Mucosa of descending colon (tissue), 3 donors: Measurements from ENCODE around the gene NHP2. TPM values are rescaled to one million over a fixed set of nuclear protein-coding genes. Genes with fewer than 3 reads are reported as not detected.

Experiments used
- ATAC-seq: fragments of 200-7000 bp; cut with Tn5 transposase; one replicate; pipeline ENCODE4 v1.9.1; 2020; ENCODE audit warnings: mild to moderate bottlenecking, moderate library complexity
- DNase-seq, 3 donors: peaks; one replicate each; pipeline ENCODE4 v3.0.0-alpha.2; 2020
- H3K36me3 ChIP-seq: fragments of 200-600 bp; one replicate; pipeline ENCODE4 v1.8.0; 2021; ENCODE audit warnings: low read depth, mild to moderate bottlenecking
- H3K4me1 ChIP-seq: fragments of 200-600 bp; one replicate; pipeline ENCODE4 v1.8.0; 2021; ENCODE audit warnings: low read depth, mild to moderate bottlenecking
- H3K4me3 ChIP-seq: fragments of 200-600 bp; one replicate; pipeline ENCODE4 v1.8.0; 2021; ENCODE audit warnings: mild to moderate bottlenecking
- H3K9me3 ChIP-seq: fragments of 200-600 bp; one replicate; pipeline ENCODE4 v1.8.0; 2021; ENCODE audit warnings: mild to moderate bottlenecking
- intact Hi-C, 2 donors: fragments of 100-400 bp; cut with DNase I in 1 of 2; cut with micrococcal nuclease in 1 of 2; formaldehyde crosslinking; loops; one replicate each; pipeline versions ENCODE4 v1.11.0 to v1.11.1; 2022; cut with DNase I, micrococcal nuclease
- total RNA-seq, 3 donors: library from RNA; stranded (reverse); fragmentation: NEBNext Ultra II Directional in 2 of 3; extraction: Animal tissue kit (Norgen Biotek cat#: 25700) in 2 of 3; gene quantifications; one replicate each; pipeline versions ENCODE4 v1.2.1 to v1.2.4, GENCODE V29; 2021 to 2023
- TF ChIP-seq, protein P1 (sequence below): fragments of 200-600 bp; IDR thresholded peaks from one replicate; pipeline ENCODE4 v1.8.0; 2022; ENCODE audit warnings: antibody characterized with exemption, mild to moderate bottlenecking
- donor health status: DM: no; HTN: no; CAD: no; lungs with moderate emphysema.
- donor health status: DM: no; HTN: no; CAD: no.
- donor health status: DM: no; HTN: yes; CAD: no.

The NHP2 gene
- total RNA-seq, 3 donors from 2014 or later = 64.8 to 90.2 (median 68.5) TPM

GRCh38 chr5:178155065-178155464 is 1.4 kb upstream of the NHP2 start:
- TF ChIP-seq, protein P1, sequence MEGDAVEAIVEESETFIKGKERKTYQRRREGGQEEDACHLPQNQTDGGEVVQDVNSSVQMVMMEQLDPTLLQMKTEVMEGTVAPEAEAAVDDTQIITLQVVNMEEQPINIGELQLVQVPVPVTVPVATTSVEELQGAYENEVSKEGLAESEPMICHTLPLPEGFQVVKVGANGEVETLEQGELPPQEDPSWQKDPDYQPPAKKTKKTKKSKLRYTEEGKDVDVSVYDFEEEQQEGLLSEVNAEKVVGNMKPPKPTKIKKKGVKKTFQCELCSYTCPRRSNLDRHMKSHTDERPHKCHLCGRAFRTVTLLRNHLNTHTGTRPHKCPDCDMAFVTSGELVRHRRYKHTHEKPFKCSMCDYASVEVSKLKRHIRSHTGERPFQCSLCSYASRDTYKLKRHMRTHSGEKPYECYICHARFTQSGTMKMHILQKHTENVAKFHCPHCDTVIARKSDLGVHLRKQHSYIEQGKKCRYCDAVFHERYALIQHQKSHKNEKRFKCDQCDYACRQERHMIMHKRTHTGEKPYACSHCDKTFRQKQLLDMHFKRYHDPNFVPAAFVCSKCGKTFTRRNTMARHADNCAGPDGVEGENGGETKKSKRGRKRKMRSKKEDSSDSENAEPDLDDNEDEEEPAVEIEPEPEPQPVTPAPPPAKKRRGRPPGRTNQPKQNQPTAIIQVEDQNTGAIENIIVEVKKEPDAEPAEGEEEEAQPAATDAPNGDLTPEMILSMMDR = no peak
- ATAC-seq = no peak
- peaks cover 15% of the 10 kb centered on the region for H3K4me1 ChIP-seq
- H3K4me3 ChIP-seq = no peak overlapping the region
- no peaks in the 10 kb centered on the region for H3K9me3 ChIP-seq
- DNase-seq = no peak
- H3K36me3 ChIP-seq = no peaks in the 10 kb centered on the region
- intact Hi-C loops = no loop called here

DNA sequence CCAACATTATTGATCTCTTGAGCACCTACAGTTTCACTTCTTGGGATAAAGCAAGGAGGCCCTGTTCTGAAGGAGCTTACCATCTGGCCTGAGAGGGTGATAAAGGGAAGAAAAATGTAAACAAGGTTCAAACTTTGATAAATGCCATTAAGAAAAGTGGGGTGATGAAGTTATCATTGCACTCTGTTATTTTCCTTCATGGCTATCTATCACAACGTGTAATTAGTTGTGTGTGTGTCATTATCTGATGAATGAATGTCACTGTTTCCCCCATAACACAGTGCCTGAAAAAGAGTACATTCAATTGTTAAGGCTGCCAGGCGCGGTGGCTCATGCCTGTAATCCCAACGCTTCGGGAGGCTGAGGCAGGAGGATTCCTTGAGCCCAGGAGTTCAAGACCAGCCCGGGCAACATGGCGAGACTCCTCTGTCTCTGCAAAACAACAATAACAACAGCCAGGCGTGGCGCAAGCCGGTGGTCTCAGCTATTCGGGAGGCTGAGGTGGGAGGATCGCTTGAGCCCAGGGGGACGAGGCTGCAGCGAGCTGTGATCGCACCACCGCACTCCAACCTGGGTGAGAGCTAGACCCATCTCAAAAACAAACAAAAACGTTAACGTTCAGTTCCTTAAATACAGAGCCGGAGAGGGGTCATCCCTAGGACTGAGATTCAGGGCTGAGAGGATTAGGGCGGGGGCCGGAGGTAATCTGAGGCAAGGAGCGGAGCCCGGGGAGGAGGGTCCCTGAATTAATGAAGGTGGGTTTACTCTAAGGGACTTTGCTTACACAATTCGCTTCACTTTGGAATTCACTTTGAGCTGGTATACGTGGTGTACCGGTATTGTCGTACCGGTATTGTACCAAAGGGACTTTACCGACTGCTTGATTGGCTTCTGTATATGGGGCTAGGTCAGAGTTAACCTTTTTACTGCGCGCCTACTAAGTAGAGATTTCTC is 917 bp downstream of the NHP2 start:
- H3K4me1 ChIP-seq = peaks cover 15% of the 10 kb centered on the region
- peak overlapping the region; percentile 47 for H3K4me3 ChIP-seq
- no peak for ATAC-seq
- H3K36me3 ChIP-seq = peaks cover 8% of the 10 kb centered on the region
- no peaks in the 10 kb centered on the region for H3K9me3 ChIP-seq
- intact Hi-C loops = no loop called here
- no peak for DNase-seq
- TF ChIP-seq, protein P1 = no peak

DNA sequence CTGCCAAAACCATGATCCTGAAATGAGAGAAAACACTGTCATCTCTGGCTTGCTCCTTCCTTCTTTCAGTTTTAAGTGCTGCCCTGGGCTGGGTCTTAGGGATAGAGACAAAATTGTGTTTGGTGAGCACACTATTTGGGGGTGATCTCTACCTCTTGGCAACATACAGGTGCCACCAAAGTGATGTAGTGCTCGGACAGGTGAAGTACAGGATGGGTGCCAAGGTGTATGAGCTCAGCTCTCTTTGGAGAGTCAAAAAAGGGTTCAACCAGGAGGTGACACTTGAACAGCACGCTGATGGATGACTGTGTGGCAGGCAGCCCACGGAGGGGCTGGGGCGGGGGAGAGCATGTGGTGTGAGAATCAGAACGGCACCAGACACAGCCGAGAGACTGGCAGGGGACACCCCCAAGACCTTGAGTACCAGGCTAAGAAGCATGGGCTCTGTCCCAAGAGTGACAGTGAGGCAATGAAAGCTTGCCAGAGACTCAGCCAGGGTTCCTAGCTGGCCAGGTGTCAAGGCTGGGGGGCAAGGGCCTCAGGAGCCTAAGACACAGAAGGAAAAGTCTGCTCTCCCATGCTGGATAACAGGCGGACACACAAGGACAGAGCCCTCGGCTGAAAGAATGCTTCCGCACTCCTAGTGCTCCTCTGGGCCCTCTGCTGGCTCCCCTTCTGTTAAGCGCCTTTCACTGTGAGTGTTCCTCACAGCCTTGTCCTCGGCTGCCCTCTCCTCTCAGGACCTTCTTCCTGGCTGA is 2.5 kb downstream of the NHP2 start:
- Histone ChIP-seq H3K36me3 (peaks cover 8% of the 10 kb centered on the region), H3K4me3 (no peak overlapping the region), H3K9me3 (no peaks in the 10 kb centered on the region), H3K4me1 (peaks cover 15% of the 10 kb centered on the region)
- no peak for DNase-seq
- ATAC-seq = no peak
- TF ChIP-seq, protein P1 = no peak
- intact Hi-C loops = no loop called here

DNA sequence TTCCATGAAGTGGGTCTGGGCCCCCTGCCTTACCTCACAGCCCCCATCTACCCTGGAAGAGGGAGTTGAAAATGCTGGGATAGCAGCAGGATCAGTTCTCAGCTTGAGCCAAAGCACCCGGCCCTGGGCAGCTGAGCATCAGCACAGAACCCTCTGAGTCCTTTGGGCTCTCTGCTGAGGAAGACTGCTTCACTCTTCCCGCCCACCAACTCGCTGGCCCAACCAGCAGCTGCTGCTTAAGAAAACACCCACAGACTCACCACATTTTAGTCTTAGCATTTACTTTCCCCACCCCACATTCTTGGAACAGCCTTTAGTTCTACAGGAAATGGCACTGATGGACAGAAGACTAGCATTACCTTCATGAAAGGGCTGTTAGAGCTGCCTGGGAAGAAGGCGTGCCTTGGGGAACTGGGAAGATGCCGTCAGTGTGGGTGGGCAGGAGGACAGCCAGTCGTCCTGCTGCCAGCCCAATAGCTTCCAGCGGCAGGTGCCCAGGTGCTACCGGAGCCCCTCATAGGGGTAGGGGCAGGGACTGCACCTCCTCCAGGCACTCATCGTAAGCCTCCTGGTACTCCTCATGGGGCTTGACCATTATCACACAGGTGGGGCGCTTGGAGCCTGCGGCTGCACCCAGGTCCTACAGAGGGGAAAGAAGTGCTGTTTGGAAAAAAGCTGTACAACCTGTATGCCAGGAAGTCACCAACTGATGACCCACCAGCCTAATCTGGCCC is 4.3 kb downstream of the NHP2 start:
- peaks cover 14% of the 10 kb centered on the region for H3K4me1 ChIP-seq
- TF ChIP-seq, protein P1 = no peak
- ATAC-seq (no peak), DNase-seq (no peak)
- H3K36me3 ChIP-seq = peaks cover 8% of the 10 kb centered on the region
- intact Hi-C loops = no loop called here
- no peaks in the 10 kb centered on the region for H3K9me3 ChIP-seq
- no peak overlapping the region for H3K4me3 ChIP-seq

GRCh38 chr5:178147406-178147805 is 6.3 kb downstream of the NHP2 start:
- TF ChIP-seq, protein P1 = no peak
- ATAC-seq = no peak
- DNase-seq = no peak
- no peaks in the 10 kb centered on the region for H3K9me3 ChIP-seq
- peaks cover 12% of the 10 kb centered on the region for H3K36me3 ChIP-seq
- intact Hi-C loops = no loop called here
- H3K4me3 ChIP-seq = no peak overlapping the region
- H3K4me1 ChIP-seq = peaks cover 3% of the 10 kb centered on the region
